HCT116 (cell line): Measurements from ENCODE around the gene MX2. TPM values are rescaled to one million over a fixed set of nuclear protein-coding genes. Genes with fewer than 3 reads are reported as not detected.

ENCODE experiments used
- ATAC-seq: fragments of 200-7000 bp; cut with Tn5 transposase; 2 replicates; pipeline ENCODE4 v1.9.1; 2020; ENCODE audit warnings: mild to moderate bottlenecking, moderate library complexity
- BruUV-seq: library from RNA; stranded (reverse); fragments of 400-500 nt; replicated peaks from 2 replicates; lab custom pipeline; 2021; lab: Mats Ljungman, UMichigan
- CTCF ChIA-PET: fragments of 300-600 bp; sonication (Branson Sonifier 250); formaldehyde crosslinking; loops from one replicate; lab custom pipeline; 2021; ENCODE audit warnings: antibody characterized with exemption; lab: Charles Lee
- POLR2A ChIA-PET: fragments of 300-600, 350-600 bp; sonication (Branson Sonifier 250); formaldehyde crosslinking; loops from one replicate; lab custom pipeline; 2021; ENCODE audit warnings: antibody characterized with exemption; lab: Charles Lee
- RAD21 ChIA-PET, 2 experiments: fragments of 300-600 bp; sonication (Branson Sonifier 250); formaldehyde crosslinking; loops; one replicate each; lab custom pipeline; 2023; ENCODE audit warnings: low total read pairs in 2 of 2; ENCODE audit not compliant: uncharacterized antibody in 2 of 2, unreplicated experiment in 2 of 2, low non-redundant PET in 1 of 2; lab: Charles Lee
- DNase-seq: peaks from one replicate; pipeline ENCODE4 v3.0.0-alpha.2; 2010; ENCODE audit warnings: low read depth, low spot score
- H2AFZ ChIP-seq: fragments of 200-600 bp; shearing (Covaris generic), sonication (generic); 2 replicates; pipeline ENCODE4 v1.6.1; 2017; ENCODE audit warnings: low read depth, mixed run types, mixed read lengths, antibody characterized with exemption, low read length; ENCODE audit not compliant: poor library complexity, severe bottlenecking
- H3K27ac ChIP-seq: 2 replicates; pipeline ENCODE4 v1.5.1; 2012; ENCODE audit warnings: low read depth, low read length
- H3K27me3 ChIP-seq: fragments of 200-600 bp; sonication (generic); 2 replicates; pipeline ENCODE4 v1.6.1; 2016; ENCODE audit warnings: mixed run types, low read length, mixed read lengths; ENCODE audit not compliant: insufficient read depth
- H3K36me3 ChIP-seq, 2 experiments: fragments of 200-500 bp in 1 of 2; fragments of 200-600 bp in 1 of 2; sonication (Bioruptor generic) in 1 of 2; sonication (generic) in 1 of 2; 2 replicates each; pipeline versions ENCODE4 v1.5.1 to v1.6.1; 2014 to 2016; ENCODE audit warnings: low read length in 2 of 2, inconsistent platforms in 1 of 2, mixed read lengths in 1 of 2, mixed run types in 1 of 2; ENCODE audit not compliant: insufficient read depth in 2 of 2, control insufficient read depth in 1 of 2
- H3K4me1 ChIP-seq, 2 experiments: fragments of 200-600 bp in 1 of 2; sonication (generic) in 1 of 2; 2 replicates each; pipeline versions ENCODE4 v1.5.1 to v1.6.1; 2012 to 2017; ENCODE audit warnings: low read length in 2 of 2, inconsistent platforms in 1 of 2, mild to moderate bottlenecking in 1 of 2, mixed read lengths in 1 of 2, mixed run types in 1 of 2, moderate library complexity in 1 of 2; ENCODE audit not compliant: insufficient read depth in 2 of 2, control insufficient read depth in 1 of 2
- H3K4me2 ChIP-seq: fragments of 200-600 bp; sonication (generic); 2 replicates; pipeline ENCODE4 v1.6.1; 2017; ENCODE audit warnings: mixed run types, low read length, mixed read lengths
- H3K4me3 ChIP-seq, 2 experiments: fragments of 200-600 bp in 1 of 2; sonication (generic) in 1 of 2; replicated peaks in 1 of 2; 2 replicates each; pipeline ENCODE4 v1.5.1; 2011 to 2016; ENCODE audit warnings: low read length in 2 of 2, control low read depth in 1 of 2, low read depth in 1 of 2, mild to moderate bottlenecking in 1 of 2, mixed read lengths in 1 of 2, mixed run types in 1 of 2
- H3K79me2 ChIP-seq: fragments of 200-600 bp; sonication (generic); 2 replicates; pipeline ENCODE4 v1.6.1; 2017; ENCODE audit warnings: mild to moderate bottlenecking, mixed run types, low read length, moderate library complexity, mixed read lengths; ENCODE audit not compliant: insufficient read depth
- H3K9ac ChIP-seq: fragments of 200-600 bp; sonication (generic); 2 replicates; pipeline ENCODE4 v1.6.1; 2016; ENCODE audit warnings: low read length, mixed read lengths
- H3K9me2 ChIP-seq: fragments of 200-600 bp; sonication (generic), shearing (Covaris generic); 2 replicates; pipeline ENCODE4 v1.6.1; 2017; ENCODE audit warnings: mixed run types, mild to moderate bottlenecking, moderate library complexity; ENCODE audit not compliant: insufficient read depth
- H3K9me3 ChIP-seq, 2 experiments: fragments of 200-500 bp in 1 of 2; fragments of 200-600 bp in 1 of 2; sonication (Bioruptor generic) in 1 of 2; sonication (generic) in 1 of 2; 2 replicates each; pipeline ENCODE4 v1.6.1; 2014 to 2017; ENCODE audit warnings: low read length in 2 of 2, mixed read lengths in 2 of 2, inconsistent platforms in 1 of 2, low read depth in 1 of 2, mild to moderate bottlenecking in 1 of 2, mixed run types in 1 of 2, moderate library complexity in 1 of 2; ENCODE audit not compliant: control insufficient read depth in 1 of 2, insufficient read depth in 1 of 2
- H4K20me1 ChIP-seq: fragments of 200-600 bp; sonication (generic), shearing (Covaris generic); 2 replicates; pipeline ENCODE4 v1.6.1; 2017; ENCODE audit warnings: mixed run types, mild to moderate bottlenecking, moderate library complexity; ENCODE audit not compliant: insufficient read depth
- CEBPB ChIP-seq: IDR thresholded peaks from 2 replicates; pipeline ENCODE4 v1.6.1; 2012; ENCODE audit warnings: low read depth
- EGR1 ChIP-seq: IDR thresholded peaks from 2 replicates; pipeline ENCODE4 v1.6.1; 2012; ENCODE audit warnings: low read depth
- ELF1 ChIP-seq: IDR thresholded peaks from 2 replicates; pipeline ENCODE4 v1.6.1; 2012; ENCODE audit warnings: low read depth, borderline replicate concordance
- EZH2 ChIP-seq: fragments of 200-600 bp; sonication (generic); IDR thresholded peaks from 2 replicates; pipeline ENCODE4 v1.6.1; 2017; ENCODE audit warnings: antibody characterized with exemption, mixed run types
- EZH2phosphoT487 ChIP-seq: fragments of 200-600 bp; IDR thresholded peaks from 2 replicates; pipeline ENCODE4 v1.6.1; 2018; ENCODE audit warnings: antibody characterized with exemption, borderline replicate concordance
- FOSL1 ChIP-seq: IDR thresholded peaks from 2 replicates; pipeline ENCODE4 v1.6.1; 2012; ENCODE audit warnings: low read depth
- JUND ChIP-seq: IDR thresholded peaks from 2 replicates; pipeline ENCODE4 v1.6.1; 2012
- POLR2A ChIP-seq: IDR thresholded peaks from 2 replicates; pipeline ENCODE4 v1.7.0; 2011; ENCODE audit warnings: borderline replicate concordance; ENCODE audit not compliant: insufficient read depth, insufficient read length; ENCODE audit errors: extremely low read depth
- RAD21 ChIP-seq: IDR thresholded peaks from 2 replicates; pipeline ENCODE4 v1.6.1; 2012; ENCODE audit warnings: low read depth, mild to moderate bottlenecking
- TCF7L2 ChIP-seq: IDR thresholded peaks from 2 replicates; pipeline ENCODE4 v1.7.0; 2011; ENCODE audit warnings: borderline replicate concordance, inconsistent platforms; ENCODE audit not compliant: insufficient read depth, insufficient read length; ENCODE audit errors: extremely low read depth
- YY1 ChIP-seq: IDR thresholded peaks from 2 replicates; pipeline ENCODE4 v1.6.1; 2011; ENCODE audit warnings: low read length, low read depth, moderate library complexity, mild to moderate bottlenecking; ENCODE audit not compliant: insufficient replicate concordance; ENCODE audit errors: extremely low read depth
- ZFX ChIP-seq: fragments of 450-650 bp; IDR thresholded peaks from 2 replicates; pipeline ENCODE4 v1.6.1; 2017
- ZNF274 ChIP-seq: fragments of 200-500 bp; sonication (Bioruptor generic); IDR thresholded peaks from 2 replicates; pipeline ENCODE4 v1.6.1; 2014; ENCODE audit warnings: mild to moderate bottlenecking, low read depth, low read length, inconsistent platforms
- intact Hi-C: fragments of 100-400 bp; cut with micrococcal nuclease; formaldehyde crosslinking; loops from 2 replicates; pipeline ENCODE4 v1.10.0; 2022
- total RNA-seq: library from RNA; stranded (reverse); gene quantifications from one replicate; pipeline ENCODE4 v1.2.1, GENCODE V29; 2021; ENCODE audit not compliant: unreplicated experiment
- TF ChIP-seq, protein P1 (sequence below): IDR thresholded peaks from 2 replicates; pipeline ENCODE4 v1.6.1; 2012
- TF ChIP-seq, protein P2 (sequence below): IDR thresholded peaks from 2 replicates; pipeline ENCODE4 v1.6.1; 2011; ENCODE audit warnings: mild to moderate bottlenecking, low read length, moderate library complexity; ENCODE audit not compliant: insufficient replicate concordance; ENCODE audit errors: extremely low read depth
- TF ChIP-seq, protein P3 (sequence below): IDR thresholded peaks from 2 replicates; pipeline ENCODE4 v1.6.1; 2012

MX2 gene
- total RNA-seq, 1 experiment from 2014 or later, result 0.22 TPM

DNA sequence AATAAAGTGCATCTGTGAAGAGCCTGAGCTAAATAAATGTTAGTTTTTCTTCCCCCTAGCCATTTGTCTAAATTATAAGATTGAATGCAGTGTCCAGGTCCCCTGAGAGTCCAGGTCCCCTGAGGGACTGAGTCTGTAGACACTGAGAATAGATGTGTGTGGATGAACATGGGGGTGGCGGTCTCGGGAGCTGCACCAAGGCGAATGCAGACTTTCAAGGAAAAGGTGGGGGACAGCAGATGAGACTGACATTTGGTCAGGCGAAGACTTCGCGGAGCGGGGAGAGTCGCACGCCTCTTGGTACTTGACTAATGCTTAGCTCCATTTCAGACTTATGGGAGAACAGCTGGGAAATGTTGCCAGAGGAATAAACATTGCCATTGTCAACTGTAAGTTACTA lies 17.7 kb upstream of the MX2 start:
- Histone ChIP-seq H3K9me3 (peaks cover 3 to 8% of the 10 kb centered on the region in 2 experiments; a peak in 1 of 4 replicates), H3K27ac (no peak overlapping the region), H3K9me2 (no peaks in the 10 kb centered on the region), H3K9ac (no peak overlapping the region), H3K4me2 (no peak overlapping the region), H3K36me3 (no peaks in the 10 kb centered on the region), H3K4me1 (no peaks in the 10 kb centered on the region), H2AFZ (no peak overlapping the region), H3K27me3 (peaks cover 26% of the 10 kb centered on the region), H4K20me1 (no peaks in the 10 kb centered on the region), H3K79me2 (no peaks in the 10 kb centered on the region), H3K4me3 (no peak overlapping the region)
- ChIA-PET POLR2A (no interaction called here), CTCF (no interaction called here), RAD21 (no interaction called here)
- no peak for DNase-seq
- intact Hi-C loops, result no loop called here
- BruUV-seq, result no TSS peak
- TF ChIP-seq FOSL1, result no peak
- TF ChIP-seq ZFX, result no peak
- no peak for TF ChIP-seq EZH2phosphoT487
- no peak for TF ChIP-seq CEBPB
- TF ChIP-seq EGR1, result no peak
- TF ChIP-seq, protein P1, sequence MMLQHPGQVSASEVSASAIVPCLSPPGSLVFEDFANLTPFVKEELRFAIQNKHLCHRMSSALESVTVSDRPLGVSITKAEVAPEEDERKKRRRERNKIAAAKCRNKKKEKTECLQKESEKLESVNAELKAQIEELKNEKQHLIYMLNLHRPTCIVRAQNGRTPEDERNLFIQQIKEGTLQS, result no peak
- no peak for TF ChIP-seq JUND
- no peak for TF ChIP-seq EZH2
- no peak for TF ChIP-seq POLR2A
- TF ChIP-seq ELF1, result no peak
- no peak for TF ChIP-seq TCF7L2
- TF ChIP-seq, protein P2, sequence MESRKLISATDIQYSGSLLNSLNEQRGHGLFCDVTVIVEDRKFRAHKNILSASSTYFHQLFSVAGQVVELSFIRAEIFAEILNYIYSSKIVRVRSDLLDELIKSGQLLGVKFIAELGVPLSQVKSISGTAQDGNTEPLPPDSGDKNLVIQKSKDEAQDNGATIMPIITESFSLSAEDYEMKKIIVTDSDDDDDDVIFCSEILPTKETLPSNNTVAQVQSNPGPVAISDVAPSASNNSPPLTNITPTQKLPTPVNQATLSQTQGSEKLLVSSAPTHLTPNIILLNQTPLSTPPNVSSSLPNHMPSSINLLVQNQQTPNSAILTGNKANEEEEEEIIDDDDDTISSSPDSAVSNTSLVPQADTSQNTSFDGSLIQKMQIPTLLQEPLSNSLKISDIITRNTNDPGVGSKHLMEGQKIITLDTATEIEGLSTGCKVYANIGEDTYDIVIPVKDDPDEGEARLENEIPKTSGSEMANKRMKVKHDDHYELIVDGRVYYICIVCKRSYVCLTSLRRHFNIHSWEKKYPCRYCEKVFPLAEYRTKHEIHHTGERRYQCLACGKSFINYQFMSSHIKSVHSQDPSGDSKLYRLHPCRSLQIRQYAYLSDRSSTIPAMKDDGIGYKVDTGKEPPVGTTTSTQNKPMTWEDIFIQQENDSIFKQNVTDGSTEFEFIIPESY, result no peak
- no peak for TF ChIP-seq YY1
- TF ChIP-seq, protein P3, sequence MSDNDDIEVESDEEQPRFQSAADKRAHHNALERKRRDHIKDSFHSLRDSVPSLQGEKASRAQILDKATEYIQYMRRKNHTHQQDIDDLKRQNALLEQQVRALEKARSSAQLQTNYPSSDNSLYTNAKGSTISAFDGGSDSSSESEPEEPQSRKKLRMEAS, result no peak
- no peak for TF ChIP-seq RAD21
- no peak for TF ChIP-seq ZNF274
- ATAC-seq, result no peak
